ENCODE data around the gene LRFN3. TPM values are rescaled to one million over a fixed set of nuclear protein-coding genes. Genes with fewer than 3 reads are reported as not detected.

Gene LRFN3
- total RNA-seq, 4 donors from 2014 or later = 2.5 to 6.6 (median 4.3) TPM

- no peak for TF ChIP-seq CTCF (IDR thresholded peaks at IDR 0.05; ENCODE audit: low read depth)
Measured at GRCh38 chr19:35940839-35941238, 4.7 kb downstream of the LRFN3 start.

DNA sequence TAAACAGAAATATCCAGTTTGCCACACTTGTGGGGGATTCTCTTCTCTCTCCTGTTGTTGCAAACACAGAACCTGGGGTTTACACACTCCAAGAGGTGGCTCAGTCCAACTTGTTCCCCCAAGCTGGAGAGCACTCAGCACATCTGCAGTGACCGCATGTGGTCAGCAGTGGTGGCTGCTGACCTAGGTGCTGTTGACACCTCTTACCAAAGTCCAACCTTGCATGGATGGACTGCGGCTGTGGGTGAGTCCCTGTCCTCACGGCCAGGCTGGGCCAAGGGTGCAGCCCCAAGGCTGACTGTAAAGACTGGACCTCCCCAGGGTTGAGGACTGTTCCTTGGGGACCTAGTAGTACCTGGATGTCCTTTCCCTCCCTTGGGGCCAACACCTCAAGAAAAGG, 6.1 kb downstream of the LRFN3 start:
- TF ChIP-seq CTCF (IDR thresholded peaks at IDR 0.05; ENCODE audit: low read depth) = no peak

- no peak for TF ChIP-seq CTCF (IDR thresholded peaks at IDR 0.05; ENCODE audit: low read depth)
Measured at GRCh38 chr19:35943321-35944301, 7.4 kb downstream of the LRFN3 start.

DNA sequence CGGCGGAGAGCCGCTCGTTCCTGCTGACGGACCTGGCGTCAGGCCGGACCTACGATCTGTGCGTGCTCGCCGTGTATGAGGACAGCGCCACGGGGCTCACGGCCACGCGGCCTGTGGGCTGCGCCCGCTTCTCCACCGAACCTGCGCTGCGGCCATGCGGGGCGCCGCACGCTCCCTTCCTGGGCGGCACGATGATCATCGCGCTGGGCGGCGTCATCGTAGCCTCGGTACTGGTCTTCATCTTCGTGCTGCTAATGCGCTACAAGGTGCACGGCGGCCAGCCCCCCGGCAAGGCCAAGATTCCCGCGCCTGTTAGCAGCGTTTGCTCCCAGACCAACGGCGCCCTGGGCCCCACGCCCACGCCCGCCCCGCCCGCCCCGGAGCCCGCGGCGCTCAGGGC, 8.4 kb downstream of the LRFN3 start:
- TF ChIP-seq CTCF (IDR thresholded peaks at IDR 0.05; ENCODE audit: low read depth) = no peak

DNA sequence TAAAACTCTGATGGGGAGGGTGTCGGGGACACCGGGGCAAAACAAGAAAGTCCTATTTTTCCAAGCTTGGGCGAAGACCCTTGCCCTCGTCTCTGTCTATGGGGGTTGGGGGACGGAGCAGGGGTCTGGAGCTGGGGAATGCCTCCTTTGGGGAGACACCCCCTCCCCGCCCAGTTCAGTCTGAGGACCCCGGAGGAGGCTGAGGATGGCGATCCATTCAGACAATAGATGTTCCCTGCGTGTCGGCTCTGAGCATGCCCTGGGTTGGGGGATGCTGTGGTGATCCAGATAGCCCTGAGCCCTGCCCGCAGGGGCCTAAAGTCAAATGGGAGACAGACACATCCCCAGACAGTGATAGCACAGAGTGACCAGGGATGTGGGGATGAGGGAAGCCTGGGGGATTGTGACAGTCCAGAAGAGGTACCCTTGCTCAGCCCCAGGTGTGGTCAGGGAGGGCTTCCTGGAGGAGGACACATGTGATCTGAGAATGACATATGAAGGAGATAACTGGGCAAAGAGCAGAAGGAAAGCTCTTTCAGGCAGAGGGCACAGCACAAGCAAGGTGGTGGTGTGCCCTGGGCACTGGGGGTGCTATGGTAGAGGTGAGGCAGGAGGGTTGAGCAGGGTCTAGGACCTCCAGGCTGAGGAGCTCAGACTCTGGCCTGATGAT, 9.1 kb downstream of the LRFN3 start:
- TF ChIP-seq CTCF (IDR thresholded peaks at IDR 0.05; ENCODE audit: low read depth) = no peak

DNA sequence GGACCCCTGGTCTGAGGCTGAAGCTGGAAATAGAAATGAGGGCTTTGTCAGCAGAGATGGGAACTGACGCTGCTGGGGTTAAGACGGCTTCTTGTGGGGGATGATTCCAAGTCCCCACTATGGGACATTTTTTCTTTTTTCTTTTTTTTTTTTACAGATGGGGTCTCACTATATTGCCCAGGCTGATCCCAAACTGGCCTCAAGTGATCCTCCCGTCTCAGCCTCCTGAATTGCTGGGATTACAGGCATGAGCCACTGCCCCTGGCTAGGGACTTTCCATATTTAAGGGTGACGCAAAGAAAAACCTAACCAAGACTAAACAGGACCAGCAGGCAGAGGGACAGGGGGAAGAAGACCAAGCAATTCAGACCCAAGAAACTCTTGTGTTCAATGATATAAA, 10.0 kb downstream of the LRFN3 start:
- TF ChIP-seq CTCF (IDR thresholded peaks at IDR 0.05; ENCODE audit: low read depth) = no peak

DNA sequence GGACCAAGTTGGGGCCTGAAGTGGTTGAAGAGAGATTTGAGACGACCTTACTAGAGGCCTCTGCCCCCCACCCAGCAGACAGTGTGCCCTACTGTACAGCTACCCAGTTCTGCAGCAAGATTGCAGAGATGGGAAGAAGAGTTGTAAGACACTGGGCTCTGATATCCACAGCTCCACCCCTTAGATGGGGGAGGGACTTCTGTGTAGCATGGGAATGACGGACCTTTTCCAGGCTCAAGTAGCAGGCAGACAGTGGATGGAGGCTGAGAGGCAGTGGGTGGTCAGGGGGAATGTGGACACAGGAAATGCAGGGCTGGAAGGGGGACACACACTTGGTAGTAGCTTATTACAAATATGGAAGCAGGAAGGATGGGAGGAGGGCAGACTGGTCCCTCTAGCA, 13.0 kb downstream of the LRFN3 start:
- TF ChIP-seq CTCF (IDR thresholded peaks at IDR 0.05; ENCODE audit: low read depth) = no peak

All from subcutaneous adipose tissue (tissue), 4 donors.